CD14-positive monocyte (primary cell): ENCODE data around the gene POP4. TPM values are rescaled to one million over a fixed set of nuclear protein-coding genes. Genes with fewer than 3 reads are reported as not detected.

Experiments used
- DNase-seq, 3 donors: peaks; one replicate each; pipeline ENCODE4 v3.0.0-alpha.2; 2011 to 2022
- H2AFZ ChIP-seq: 2 replicates; pipeline ENCODE4 v1.6.0; 2012; ENCODE audit warnings: mild to moderate bottlenecking, low read depth, low read length, inconsistent platforms; ENCODE audit not compliant: insufficient read depth, poor library complexity, severe bottlenecking
- H3K27ac ChIP-seq, 2 donors: 1 replicate in 1 of 2; 2 replicates in 1 of 2; pipeline ENCODE4 v1.5.1; 2012 to 2013; ENCODE audit warnings: low read length in 2 of 2, control low read depth in 1 of 2, inconsistent platforms in 1 of 2, low read depth in 1 of 2, mild to moderate bottlenecking in 1 of 2
- H3K27me3 ChIP-seq, 2 donors: one replicate each; pipeline versions ENCODE4 v1.6.0 to v1.6.1; 2011 to 2013; ENCODE audit warnings: low read length in 2 of 2; ENCODE audit not compliant: control insufficient read depth in 2 of 2, insufficient read depth in 2 of 2
- H3K36me3 ChIP-seq, 2 donors: replicated peaks in 1 of 2; 1 replicate in 1 of 2; 2 replicates in 1 of 2; pipeline versions ENCODE4 v1.5.1 to v1.6.1; 2012 to 2013; ENCODE audit warnings: low read length in 2 of 2, control low read depth in 1 of 2, inconsistent platforms in 1 of 2, mild to moderate bottlenecking in 1 of 2; ENCODE audit not compliant: insufficient read depth in 2 of 2, control insufficient read depth in 1 of 2
- H3K4me1 ChIP-seq, 2 donors: 1 replicate in 1 of 2; 2 replicates in 1 of 2; pipeline versions ENCODE4 v1.5.1 to v1.6.1; 2012 to 2013; ENCODE audit warnings: low read length in 2 of 2, control low read depth in 1 of 2, inconsistent platforms in 1 of 2, mild to moderate bottlenecking in 1 of 2, moderate library complexity in 1 of 2; ENCODE audit not compliant: insufficient read depth in 2 of 2, control insufficient read depth in 1 of 2
- H3K4me2 ChIP-seq: replicated peaks from 2 replicates; pipeline ENCODE3; 2012; ENCODE audit warnings: low read length, moderate library complexity, mild to moderate bottlenecking; ENCODE audit not compliant: poor library complexity, severe bottlenecking; ENCODE audit errors: extremely low read depth
- H3K4me3 ChIP-seq, 3 experiments: fragments of 200-600 bp in 1 of 3; sonication (generic) in 1 of 3; replicated peaks in 1 of 3; 1 replicate in 2 of 3; 2 replicates in 1 of 3; pipeline ENCODE4 v1.5.1; 2011 to 2013; ENCODE audit warnings: low read length in 3 of 3, mild to moderate bottlenecking in 3 of 3, control low read depth in 2 of 3, low read depth in 2 of 3, inconsistent platforms in 1 of 3, moderate library complexity in 1 of 3
- H3K79me2 ChIP-seq: 2 replicates; pipeline ENCODE4 v1.6.0; 2012; ENCODE audit warnings: mild to moderate bottlenecking, control low read depth, inconsistent platforms, low read length, moderate library complexity; ENCODE audit not compliant: insufficient read depth
- H3K9ac ChIP-seq: 2 replicates; pipeline ENCODE4 v1.6.0; 2017; ENCODE audit warnings: low read length, mild to moderate bottlenecking; ENCODE audit not compliant: insufficient read depth, poor library complexity, severe bottlenecking
- H3K9me3 ChIP-seq, 2 donors: replicated peaks in 1 of 2; 1 replicate in 1 of 2; 2 replicates in 1 of 2; pipeline versions ENCODE4 v1.5.1 to v1.6.1; 2012 to 2013; ENCODE audit warnings: low read length in 2 of 2, control low read depth in 1 of 2; ENCODE audit not compliant: control insufficient read depth in 1 of 2, insufficient read depth in 1 of 2
- H4K20me1 ChIP-seq: 2 replicates; pipeline ENCODE4 v1.6.0; 2012; ENCODE audit warnings: mild to moderate bottlenecking, low read length, control low read depth, moderate library complexity; ENCODE audit not compliant: insufficient read depth
- H3K27ac Mint-ChIP-seq, 7 donors: one replicate each; pipeline ENCODE4 v1.8.0; 2020; ENCODE audit warnings: mild to moderate bottlenecking in 7 of 7, mixed read lengths in 7 of 7, moderate library complexity in 6 of 7, inconsistent platforms in 2 of 7
- H3K27me3 Mint-ChIP-seq, 3 donors: one replicate each; pipeline ENCODE4 v1.8.0; 2021 to 2022; ENCODE audit warnings: low read depth in 3 of 3, mild to moderate bottlenecking in 3 of 3, mixed read lengths in 3 of 3, moderate library complexity in 3 of 3, inconsistent platforms in 1 of 3
- H3K36me3 Mint-ChIP-seq, 2 donors: one replicate each; pipeline ENCODE4 v1.8.0; 2020; ENCODE audit warnings: mixed read lengths in 2 of 2, inconsistent platforms in 1 of 2, mild to moderate bottlenecking in 1 of 2
- H3K4me1 Mint-ChIP-seq: one replicate; pipeline ENCODE4 v1.8.0; 2020; ENCODE audit warnings: mild to moderate bottlenecking, mixed read lengths
- H3K4me3 Mint-ChIP-seq, 2 donors: one replicate each; pipeline ENCODE4 v1.8.0; 2020; ENCODE audit warnings: mild to moderate bottlenecking in 2 of 2, mixed read lengths in 2 of 2, moderate library complexity in 1 of 2
- H3K9me3 Mint-ChIP-seq, 7 donors: one replicate each; pipeline ENCODE4 v1.8.0; 2020 to 2022; ENCODE audit warnings: mixed read lengths in 7 of 7, mild to moderate bottlenecking in 6 of 7, moderate library complexity in 6 of 7, inconsistent platforms in 2 of 7
- whole genome bisulfite sequencing: methylation state at CpG from one replicate; pipeline ENCODE4 v1.1.5; 2013; ENCODE audit warnings: missing lambda C conversion rate; ENCODE audit not compliant: insufficient coverage; 5-methylcytosine and 5-hydroxymethylcytosine counted together
- intact Hi-C, 2 donors: fragments of 100-400 bp; cut with micrococcal nuclease; formaldehyde crosslinking; loops; one replicate each; pipeline versions ENCODE4 v1.15.0 to v1.15.1; 2023
- polyA plus RNA-seq, 3 donors: library from polyadenylated mRNA; depleted of rRNA in 1 of 3; unstranded in 2 of 3; stranded (reverse) in 1 of 3; fragments of 300-500 nt in 2 of 3; fragments of >200 nt in 1 of 3; fragmentation: Illumina TruSeq in 2 of 3; gene quantifications; 1 replicate in 2 of 3; 2 replicates in 1 of 3; pipeline ENCODE4 v1.2.3, GENCODE V29; 2012 to 2021
- TF ChIP-seq, protein P1 (sequence below): fragments of 200-600 bp; IDR thresholded peaks from one replicate; pipeline ENCODE4 v1.8.0; 2022; ENCODE audit warnings: antibody characterized with exemption, mild to moderate bottlenecking

Gene POP4
- polyA plus RNA-seq, 3 donors: 49.9 to 162 (median 161) TPM

DNA sequence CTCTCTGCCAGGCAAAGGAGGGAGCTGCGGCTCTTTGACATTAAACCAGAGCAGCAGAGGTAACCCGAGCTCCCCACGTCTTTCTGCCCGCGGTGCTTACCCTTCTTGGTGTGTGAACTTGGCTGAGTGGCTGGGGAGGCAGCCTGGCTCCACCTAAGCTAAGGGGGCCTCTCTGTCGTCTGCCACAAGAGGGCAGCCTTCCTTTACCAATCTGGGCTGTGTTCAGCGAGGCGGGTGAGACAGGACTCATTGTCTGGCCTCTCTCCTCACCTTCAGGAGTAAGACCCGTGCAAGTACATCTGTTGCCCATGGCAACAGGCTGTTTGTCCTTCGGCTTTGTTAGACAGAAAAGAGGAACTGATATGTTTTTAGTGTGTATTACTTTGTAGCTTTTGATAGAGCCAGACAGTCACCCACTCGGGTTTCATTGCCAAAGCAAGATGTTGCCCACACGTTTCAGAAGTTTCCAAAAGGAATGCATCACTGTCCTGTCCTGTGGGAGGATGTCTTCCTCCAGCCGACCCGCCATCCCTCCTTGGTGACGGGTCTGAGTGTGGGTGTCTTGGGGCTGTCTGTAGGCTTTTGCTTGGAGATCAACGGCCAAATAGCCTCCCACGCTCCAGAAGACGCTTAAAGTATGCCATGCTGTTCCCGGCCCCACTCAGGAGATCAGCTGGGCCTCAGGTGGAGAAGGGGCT, 4.6 kb downstream of the POP4 start:
- WGBS: 57% methylated on average over 12 of the region's 19 CpGs
- no peak overlapping the region for H3K9ac ChIP-seq

DNA sequence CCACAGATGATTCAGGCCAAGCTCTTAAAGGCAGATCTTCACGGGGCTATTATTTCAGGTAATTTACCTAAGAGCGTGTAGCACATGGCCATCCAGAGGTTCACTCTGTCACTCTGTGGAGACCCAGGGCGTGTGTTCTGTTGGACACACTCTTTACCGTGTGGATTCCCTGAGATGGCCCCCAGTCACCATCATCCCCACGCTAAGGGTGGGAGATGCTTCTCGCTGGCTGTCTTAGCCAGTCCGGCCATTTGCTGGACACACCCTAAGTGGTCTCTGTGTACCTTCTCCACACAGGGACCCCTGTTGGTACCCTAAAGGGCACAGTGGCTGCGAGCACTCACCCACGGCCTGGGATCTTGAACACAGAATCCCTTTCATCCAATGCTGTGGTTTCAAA, 6.0 kb downstream of the POP4 start:
- 100% methylated on average over 9 of the region's 9 CpGs for WGBS
- TF ChIP-seq, protein P1, sequence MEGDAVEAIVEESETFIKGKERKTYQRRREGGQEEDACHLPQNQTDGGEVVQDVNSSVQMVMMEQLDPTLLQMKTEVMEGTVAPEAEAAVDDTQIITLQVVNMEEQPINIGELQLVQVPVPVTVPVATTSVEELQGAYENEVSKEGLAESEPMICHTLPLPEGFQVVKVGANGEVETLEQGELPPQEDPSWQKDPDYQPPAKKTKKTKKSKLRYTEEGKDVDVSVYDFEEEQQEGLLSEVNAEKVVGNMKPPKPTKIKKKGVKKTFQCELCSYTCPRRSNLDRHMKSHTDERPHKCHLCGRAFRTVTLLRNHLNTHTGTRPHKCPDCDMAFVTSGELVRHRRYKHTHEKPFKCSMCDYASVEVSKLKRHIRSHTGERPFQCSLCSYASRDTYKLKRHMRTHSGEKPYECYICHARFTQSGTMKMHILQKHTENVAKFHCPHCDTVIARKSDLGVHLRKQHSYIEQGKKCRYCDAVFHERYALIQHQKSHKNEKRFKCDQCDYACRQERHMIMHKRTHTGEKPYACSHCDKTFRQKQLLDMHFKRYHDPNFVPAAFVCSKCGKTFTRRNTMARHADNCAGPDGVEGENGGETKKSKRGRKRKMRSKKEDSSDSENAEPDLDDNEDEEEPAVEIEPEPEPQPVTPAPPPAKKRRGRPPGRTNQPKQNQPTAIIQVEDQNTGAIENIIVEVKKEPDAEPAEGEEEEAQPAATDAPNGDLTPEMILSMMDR: no peak
- Mint-ChIP-seq H3K27ac (peak overlapping the region in 2 of 7 donors; percentile 42 to 45), H3K9me3 (no peaks in the 10 kb centered on the region), H3K36me3 (peaks cover 66 to 76% of the 10 kb centered on the region in 2 donors), H3K27me3 (peaks cover 0 to 4% (median 0%) of the 10 kb centered on the region in 3 donors), H3K4me3 (no peak overlapping the region), H3K4me1 (peaks cover 7% of the 10 kb centered on the region)
- Histone ChIP-seq H3K36me3 (peaks cover 59 to 86% of the 10 kb centered on the region in 2 donors), H3K4me2 (no peak overlapping the region), H4K20me1 (no peaks in the 10 kb centered on the region), H3K79me2 (peaks cover 4% of the 10 kb centered on the region), H2AFZ (no peak overlapping the region), H3K4me3 (no peak overlapping the region), H3K4me1 (peaks cover under 1% of the 10 kb centered on the region in 2 donors), H3K27me3 (no peaks in the 10 kb centered on the region), H3K9me3 (no peaks in the 10 kb centered on the region), H3K9ac (no peak overlapping the region), H3K27ac (no peak overlapping the region)
- no peak for DNase-seq
- intact Hi-C loops: loop anchor here (5.0 kb wide), 1 partner anchor 55 kb away; the partner anchor contains the start of gene PLEKHF1 (in 2 of the 2)

More for the DNA sequence above, 4.6 kb downstream of the POP4 start:
- no peaks in the 10 kb centered on the region for H3K9me3 ChIP-seq
- TF ChIP-seq, protein P1: peak; percentile 85
- H3K27me3 ChIP-seq: no peaks in the 10 kb centered on the region
- H3K27ac ChIP-seq: peak overlapping the region in 1 of 2 donors; percentile 44
- Mint-ChIP-seq H3K27me3 (peaks cover 0 to 4% (median 0%) of the 10 kb centered on the region in 3 donors), H3K27ac (peak overlapping the region in 5 of 7 donors; percentile 53 to 71 (median 68)), H3K9me3 (no peaks in the 10 kb centered on the region), H3K36me3 (peaks cover 56 to 66% of the 10 kb centered on the region in 2 donors), H3K4me1 (peaks cover 13% of the 10 kb centered on the region), H3K4me3 (no peak overlapping the region)
- H3K36me3 ChIP-seq: peaks cover 54 to 74% of the 10 kb centered on the region in 2 donors
- H3K79me2 ChIP-seq: peaks cover 15% of the 10 kb centered on the region
- intact Hi-C loops: loop anchor here (2.0 to 5.0 kb wide), 2 partner anchors 57 to 104 kb away; partner anchors contain the start of genes PLEKHF1 (in 2 of the 2) and C19orf12 (in 1 of the 2)
- no peak overlapping the region for H3K4me3 ChIP-seq
- no peak overlapping the region for H3K4me2 ChIP-seq
- no peaks in the 10 kb centered on the region for H4K20me1 ChIP-seq
- DNase-seq: peak; percentile 67 to 81 (median 73)
- H2AFZ ChIP-seq: no peak overlapping the region
- H3K4me1 ChIP-seq: peaks cover 7 to 8% of the 10 kb centered on the region in 2 donors
